Activated CD8-positive, alpha-beta T cell treated with anti-CD3 and anti-CD28 coated beads for 36 hours (primary cell): ENCODE results near the gene IFRD1. TPM values are rescaled to one million over a fixed set of nuclear protein-coding genes. Genes with fewer than 3 reads are reported as not detected.

ENCODE experiments used
- ATAC-seq: fragments of 200-7000 bp; cut with Tn5 transposase; one replicate; pipeline ENCODE4 v1.10.0; 2021; ENCODE audit warnings: mild to moderate bottlenecking, moderate library complexity
- CTCF ChIA-PET: fragments of 350-600 bp; sonication (Branson Sonifier 250); formaldehyde crosslinking; loops from one replicate; lab custom pipeline; 2021; ENCODE audit warnings: antibody characterized with exemption; lab: Charles Lee
- POLR2A ChIA-PET: fragments of 350-600 bp; sonication (Branson Sonifier 250); formaldehyde crosslinking; loops from one replicate; lab custom pipeline; 2021; ENCODE audit warnings: antibody characterized with exemption; lab: Charles Lee
- DNase-seq: peaks from one replicate; pipeline ENCODE4 v3.0.0-alpha.2; 2020
- H3K27ac Mint-ChIP-seq: one replicate; pipeline ENCODE4 v1.8.0; 2021; ENCODE audit warnings: mild to moderate bottlenecking, mixed read lengths
- H3K27me3 Mint-ChIP-seq: one replicate; pipeline ENCODE4 v1.8.0; 2021; ENCODE audit warnings: mixed read lengths
- H3K36me3 Mint-ChIP-seq: one replicate; pipeline ENCODE4 v1.8.0; 2021; ENCODE audit warnings: low read depth, mixed read lengths
- H3K4me1 Mint-ChIP-seq: one replicate; pipeline ENCODE4 v1.8.0; 2021; ENCODE audit warnings: low read depth, mixed read lengths
- H3K4me3 Mint-ChIP-seq: one replicate; pipeline ENCODE4 v1.8.0; 2021; ENCODE audit warnings: mild to moderate bottlenecking, moderate library complexity, mixed read lengths
- H3K9me3 Mint-ChIP-seq: one replicate; pipeline ENCODE4 v1.8.0; 2021; ENCODE audit warnings: mixed read lengths
- intact Hi-C: fragments of 100-400 bp; cut with micrococcal nuclease; formaldehyde crosslinking; loops from one replicate; pipeline ENCODE4 v1.10.0; 2022
- total RNA-seq, 2 experiments: library from RNA; stranded (reverse); gene quantifications; one replicate each; pipeline ENCODE4 v1.2.3, GENCODE V29; 2021
- TF ChIP-seq, protein P1 (sequence below): fragments of 200-600 bp; IDR thresholded peaks from one replicate; pipeline ENCODE4 v1.8.0; 2022; ENCODE audit warnings: antibody characterized with exemption, mild to moderate bottlenecking

IFRD1 gene
- total RNA-seq, 2 experiments from 2014 or later = 54.1 to 54.5 TPM

DNA sequence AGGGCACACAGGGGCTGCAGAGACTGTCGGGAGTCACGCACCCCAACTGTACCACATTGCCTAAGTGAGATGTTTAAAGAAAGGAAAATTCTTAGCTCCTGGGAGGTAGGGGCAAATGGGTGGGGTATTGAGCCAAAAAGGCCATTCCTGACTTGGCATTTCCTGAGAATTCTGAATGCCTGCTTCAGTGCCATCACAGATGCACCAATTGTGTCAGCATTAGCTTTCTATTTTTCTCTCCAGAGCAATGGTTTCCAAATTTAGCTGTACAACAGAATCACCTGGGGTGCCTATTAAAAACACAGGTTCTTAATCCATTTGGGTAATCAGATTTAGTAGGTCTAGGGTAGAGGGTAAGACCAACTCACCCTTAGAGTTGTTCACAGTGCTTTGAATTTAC, 73.6 kb downstream of the IFRD1 start:
- Mint-ChIP-seq H3K4me1 (no peaks in the 10 kb centered on the region), H3K27me3 (peaks cover 21% of the 10 kb centered on the region), H3K27ac (no peak overlapping the region), H3K4me3 (no peak overlapping the region), H3K36me3 (no peaks in the 10 kb centered on the region), H3K9me3 (no peaks in the 10 kb centered on the region)
- ChIA-PET POLR2A (no interaction called here), CTCF (no interaction called here)
- DNase-seq = no peak
- intact Hi-C loops = no loop called here
- TF ChIP-seq, protein P1, sequence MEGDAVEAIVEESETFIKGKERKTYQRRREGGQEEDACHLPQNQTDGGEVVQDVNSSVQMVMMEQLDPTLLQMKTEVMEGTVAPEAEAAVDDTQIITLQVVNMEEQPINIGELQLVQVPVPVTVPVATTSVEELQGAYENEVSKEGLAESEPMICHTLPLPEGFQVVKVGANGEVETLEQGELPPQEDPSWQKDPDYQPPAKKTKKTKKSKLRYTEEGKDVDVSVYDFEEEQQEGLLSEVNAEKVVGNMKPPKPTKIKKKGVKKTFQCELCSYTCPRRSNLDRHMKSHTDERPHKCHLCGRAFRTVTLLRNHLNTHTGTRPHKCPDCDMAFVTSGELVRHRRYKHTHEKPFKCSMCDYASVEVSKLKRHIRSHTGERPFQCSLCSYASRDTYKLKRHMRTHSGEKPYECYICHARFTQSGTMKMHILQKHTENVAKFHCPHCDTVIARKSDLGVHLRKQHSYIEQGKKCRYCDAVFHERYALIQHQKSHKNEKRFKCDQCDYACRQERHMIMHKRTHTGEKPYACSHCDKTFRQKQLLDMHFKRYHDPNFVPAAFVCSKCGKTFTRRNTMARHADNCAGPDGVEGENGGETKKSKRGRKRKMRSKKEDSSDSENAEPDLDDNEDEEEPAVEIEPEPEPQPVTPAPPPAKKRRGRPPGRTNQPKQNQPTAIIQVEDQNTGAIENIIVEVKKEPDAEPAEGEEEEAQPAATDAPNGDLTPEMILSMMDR = no peak
- ATAC-seq = no peak

Other genes with a start within 250 kb of the IFRD1 start
- gene DOCK4, start 244.1 kb upstream of the IFRD1 start, total RNA-seq = under 1 TPM; 0.31 to 0.32 TPM
- 10 to 100 TPM; 21.5 to 25.8 TPM for gene ZNF277, start 243.8 kb upstream of the IFRD1 start, total RNA-seq
- gene LSMEM1, start 30.5 kb downstream of the IFRD1 start, total RNA-seq = under 1 TPM; 0.52 to 0.96 TPM